ENCODE data around the gene ABITRAM.
"Not testable (repeated sequence)": the region's sequence is repeated elsewhere in the genome, so short reads cannot be mapped to it uniquely, and the experiment has no call there.

The ABITRAM gene, protein sequence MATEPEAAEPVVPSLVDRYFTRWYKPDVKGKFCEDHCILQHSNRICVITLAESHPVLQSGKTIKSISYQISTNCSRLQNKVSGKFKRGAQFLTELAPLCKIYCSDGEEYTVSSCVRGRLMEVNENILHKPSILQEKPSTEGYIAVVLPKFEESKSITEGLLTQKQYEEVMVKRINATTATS

DNA sequence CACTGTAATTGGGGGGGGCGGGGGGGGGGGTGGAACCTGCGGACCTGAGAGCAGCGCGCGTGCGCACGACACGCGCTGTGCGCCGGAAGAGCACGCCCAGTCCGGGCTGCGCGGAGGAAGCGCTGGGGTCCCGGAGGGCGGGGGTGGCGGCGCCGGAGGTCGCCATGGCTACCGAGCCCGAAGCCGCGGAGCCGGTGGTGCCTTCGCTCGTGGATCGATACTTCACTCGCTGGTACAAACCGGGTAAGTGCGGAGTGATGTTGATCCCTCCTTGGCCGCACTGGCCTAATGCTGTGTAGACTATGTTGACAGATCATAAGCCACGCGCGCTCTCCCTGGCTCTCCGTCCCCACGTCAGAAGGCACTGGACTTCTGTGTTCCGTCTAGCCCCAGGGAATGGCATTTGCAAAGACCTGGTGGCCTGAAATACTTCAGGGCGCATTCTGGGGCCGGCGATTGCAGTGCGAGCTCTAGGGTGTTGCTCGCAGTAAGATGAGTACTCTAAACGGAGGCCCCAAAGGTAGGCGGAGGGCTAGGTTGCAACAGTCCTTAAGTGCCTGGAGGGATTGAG lies at the start of gene ABITRAM:
ABITRAM (plus strand) TSS at position 78 of the 571 bp plus-strand sequence; CDS start at position 165, 87 bp downstream.
- peak; percentile 70 for DNase-seq (ENCODE audit: low read depth)

DNA sequence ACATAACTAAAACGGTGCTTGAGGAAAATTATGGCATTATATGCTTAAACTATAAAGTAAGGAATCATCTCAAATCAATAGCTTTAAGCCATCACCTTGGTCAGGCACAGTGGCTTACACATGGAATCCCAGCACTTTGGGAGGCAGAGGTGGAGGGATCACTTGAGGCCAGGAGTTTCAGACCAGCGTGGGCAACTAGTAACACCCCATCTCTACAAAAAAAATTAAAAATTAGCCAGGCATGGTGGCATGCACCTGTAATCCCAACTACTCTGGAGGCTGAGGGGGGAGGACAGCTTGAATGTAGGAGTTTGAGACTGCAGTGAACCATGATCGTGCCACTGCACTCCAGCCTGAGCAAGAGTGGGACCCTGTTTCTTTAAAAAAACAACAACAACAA lies 49.5 kb upstream of the ABITRAM start:
- no peak for DNase-seq (ENCODE audit: low read depth)

DNA sequence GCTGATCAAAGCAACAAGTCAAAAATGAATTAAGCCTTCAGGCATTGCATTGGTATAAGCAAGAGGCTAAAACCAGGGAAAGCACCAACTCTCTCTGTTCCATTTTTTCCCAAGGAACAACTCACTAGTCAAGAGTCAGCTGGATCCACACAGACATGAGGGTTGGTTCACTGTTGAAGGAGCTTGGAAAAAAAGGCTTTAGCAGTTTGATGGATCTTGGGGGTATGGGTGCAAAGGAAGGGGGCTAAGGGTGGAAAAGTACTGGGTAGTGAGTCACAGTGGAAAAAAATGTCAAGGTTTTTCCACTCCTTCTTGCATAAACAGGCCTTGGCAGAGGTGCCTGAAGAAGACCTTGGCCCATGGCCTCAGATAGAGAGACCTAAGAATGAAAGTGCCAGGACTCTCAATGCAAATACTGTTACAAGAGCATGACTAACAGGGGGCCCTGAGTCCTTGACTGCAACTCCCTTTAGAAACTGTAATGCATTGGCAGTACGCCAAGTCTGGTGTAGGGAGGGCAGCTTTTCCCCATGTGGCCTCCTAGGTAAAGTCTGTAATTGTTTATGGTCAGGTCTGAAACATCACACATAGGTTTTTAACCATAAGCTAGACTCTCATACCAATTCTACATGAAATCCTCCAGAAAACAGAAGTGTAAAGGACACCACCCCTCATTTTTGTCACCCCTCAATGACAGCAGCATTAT lies 48.4 kb upstream of the ABITRAM start:
- no peak for DNase-seq (ENCODE audit: low read depth)

DNA sequence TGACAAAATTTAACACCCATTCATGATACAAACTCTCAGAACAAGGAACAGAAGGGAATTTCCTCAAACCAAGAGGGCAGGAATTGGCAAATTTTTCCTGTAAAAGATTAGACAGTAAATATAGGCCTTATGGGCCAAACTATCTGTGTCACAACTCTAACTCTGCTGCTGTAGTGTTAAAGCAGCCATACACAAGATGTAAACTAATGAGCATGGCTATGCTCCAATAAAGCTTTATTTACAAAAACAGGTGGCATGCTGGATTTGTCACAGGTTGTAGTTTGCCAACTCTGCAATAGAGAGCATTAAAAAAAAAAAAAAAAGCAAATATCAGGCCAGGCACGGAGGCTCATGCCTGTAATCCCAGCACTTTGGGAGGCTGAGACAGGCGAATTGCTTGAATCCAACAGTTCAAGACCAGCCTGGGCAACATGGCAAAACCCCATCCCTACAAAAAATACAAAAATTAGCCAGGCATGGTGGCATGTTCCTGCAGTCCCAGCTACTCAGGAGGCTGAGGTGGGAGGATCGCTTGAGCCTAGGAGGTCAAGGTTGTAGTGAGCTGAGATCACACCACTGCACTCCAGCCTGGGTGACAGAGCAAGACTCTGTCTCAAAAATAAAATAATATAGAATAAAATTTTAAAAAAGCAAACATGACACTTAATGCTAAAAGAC lies 47.5 kb upstream of the ABITRAM start:
- not testable (repeated sequence) for DNase-seq (ENCODE audit: low read depth)

DNA sequence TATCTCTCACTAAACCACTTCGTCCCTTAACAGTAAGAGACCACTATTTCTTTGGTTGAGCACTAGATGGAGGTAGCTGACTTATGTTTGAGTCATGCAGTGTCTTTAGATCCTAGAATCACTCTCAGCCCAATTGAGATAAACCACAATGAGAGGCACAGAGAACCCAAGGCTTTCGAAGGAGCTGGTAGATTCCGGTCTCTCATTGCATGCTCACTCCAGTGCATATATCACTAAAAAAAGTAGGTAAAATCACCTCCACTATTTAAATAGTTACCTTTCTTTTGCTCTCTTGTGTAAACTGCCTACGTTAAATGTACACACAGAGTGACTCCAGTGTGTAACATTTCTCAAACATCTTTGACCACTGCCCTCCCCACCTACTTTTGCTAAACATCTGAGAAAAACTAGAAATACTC lies 44.5 kb upstream of the ABITRAM start:
- no peak for DNase-seq (ENCODE audit: low read depth)

DNA sequence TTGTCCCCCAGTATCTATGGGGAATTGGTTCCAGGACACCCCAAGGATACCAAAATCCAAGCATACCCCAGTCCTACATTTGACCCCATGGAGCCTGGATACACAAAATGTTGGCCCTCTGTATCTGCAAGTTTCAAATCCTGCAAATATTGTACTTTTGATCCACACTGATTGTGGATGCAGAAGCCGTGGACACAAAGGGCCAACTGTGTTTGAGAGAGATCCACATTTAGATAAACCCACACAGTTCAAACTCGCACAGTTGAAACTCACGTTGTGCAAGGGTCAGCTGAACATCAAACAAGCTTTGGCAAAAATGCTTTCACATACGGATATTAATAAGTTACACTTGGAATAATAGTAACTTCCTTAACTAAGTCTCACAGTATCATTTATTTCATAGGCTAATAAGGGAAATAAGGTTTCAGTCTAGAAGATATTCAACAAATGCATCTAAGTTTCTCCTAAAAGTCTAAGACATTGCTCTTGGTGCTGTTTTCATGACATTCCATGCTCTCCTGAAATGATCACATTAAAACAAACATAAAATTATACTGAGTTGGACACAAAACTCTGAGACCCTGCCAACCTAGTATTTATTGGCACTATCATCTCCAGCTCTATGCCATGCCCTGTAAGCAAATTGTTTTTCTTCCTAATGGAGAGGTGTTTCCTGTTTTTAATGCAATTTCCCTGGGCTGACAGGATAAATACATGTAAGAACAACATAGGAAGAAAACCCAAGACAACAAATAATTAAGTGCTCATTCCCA lies 39.8 kb upstream of the ABITRAM start:
- DNase-seq (ENCODE audit: low read depth) = no peak

DNA sequence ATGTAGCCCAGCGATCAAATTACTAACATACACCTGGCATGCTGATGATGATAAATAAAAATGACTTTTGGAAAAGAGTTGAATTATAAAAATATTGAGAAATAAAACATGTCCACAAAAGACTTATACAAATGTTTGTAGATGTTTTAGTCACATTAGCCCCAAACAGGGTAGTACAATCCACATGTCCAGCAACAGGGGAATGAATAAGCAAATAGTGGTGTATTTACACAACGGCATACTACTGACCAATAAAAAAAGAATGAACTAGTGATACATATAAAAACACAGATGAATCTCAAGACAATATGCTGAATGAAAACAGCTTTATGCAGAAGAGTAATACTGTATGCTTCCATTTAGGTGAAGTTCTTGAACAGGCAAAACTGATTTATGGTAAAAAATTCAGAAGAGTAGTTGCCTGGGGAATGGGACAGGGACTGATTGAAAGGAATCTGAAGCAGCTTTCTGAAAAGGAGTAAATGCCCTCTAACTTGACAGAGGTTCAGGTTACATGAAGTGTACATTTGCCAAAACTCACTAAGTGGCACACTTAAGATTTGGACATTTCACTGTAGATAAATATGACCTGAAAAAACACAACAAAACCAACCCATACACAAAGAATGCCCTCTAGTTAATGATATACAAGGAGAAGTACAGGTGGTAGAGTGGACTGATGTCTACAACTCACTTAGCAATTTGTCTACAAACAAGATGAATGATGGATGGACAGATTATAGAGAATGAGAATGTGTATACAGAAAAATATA lies 36.7 kb upstream of the ABITRAM start:
- DNase-seq (ENCODE audit: low read depth) = no peak

DNA sequence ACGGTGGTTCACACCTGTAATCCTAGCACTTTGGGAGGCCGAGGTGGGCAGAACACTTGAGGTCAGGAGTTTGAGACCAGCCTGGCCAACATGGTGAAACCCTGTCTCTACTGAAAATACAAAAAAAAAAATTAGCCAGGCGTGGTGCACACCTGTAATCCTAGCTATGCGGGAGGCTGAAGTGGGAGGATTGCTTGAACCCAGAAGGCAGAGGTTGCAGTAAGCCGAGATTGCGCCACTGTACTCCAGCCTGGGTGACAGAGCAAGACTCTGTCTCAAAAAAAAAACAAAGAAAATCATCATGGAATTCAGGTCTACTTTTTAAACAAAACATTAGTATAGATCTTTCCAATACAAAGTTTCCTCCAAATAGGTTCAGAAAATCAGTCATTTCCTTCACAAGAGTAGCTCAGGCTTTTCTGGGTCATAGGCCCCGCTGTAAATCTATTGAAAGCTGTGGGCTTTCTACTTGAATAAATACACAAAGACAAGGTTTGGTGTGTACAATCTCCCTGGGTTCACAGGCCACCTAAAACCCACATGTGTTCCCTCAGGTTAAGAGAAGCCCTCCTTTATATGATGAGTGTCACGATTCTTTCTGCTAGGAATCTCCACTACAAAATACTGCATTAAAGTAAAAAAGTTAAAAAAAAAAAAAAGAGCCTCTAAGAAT lies 35.0 kb upstream of the ABITRAM start:
- DNase-seq (ENCODE audit: low read depth) = not testable (repeated sequence)

DNA sequence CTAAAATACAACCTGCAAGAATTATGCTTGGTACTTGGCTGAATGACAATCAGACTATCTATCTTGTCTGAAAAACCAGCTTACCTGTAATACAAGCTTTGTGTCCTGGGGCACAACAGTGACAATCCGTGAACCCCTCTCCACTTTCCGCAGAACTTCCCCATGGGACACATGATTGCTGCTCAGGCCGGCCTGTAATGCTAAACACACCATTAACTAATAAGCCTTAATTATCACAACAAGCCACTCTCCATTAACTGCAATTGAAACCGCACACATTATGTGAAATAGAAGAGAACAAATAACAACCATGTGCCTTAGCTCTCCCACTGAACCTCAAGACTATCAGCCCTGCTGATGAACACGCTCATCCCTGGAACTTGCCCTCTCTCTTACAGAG lies 34.0 kb upstream of the ABITRAM start:
- no peak for DNase-seq (ENCODE audit: low read depth)

DNA sequence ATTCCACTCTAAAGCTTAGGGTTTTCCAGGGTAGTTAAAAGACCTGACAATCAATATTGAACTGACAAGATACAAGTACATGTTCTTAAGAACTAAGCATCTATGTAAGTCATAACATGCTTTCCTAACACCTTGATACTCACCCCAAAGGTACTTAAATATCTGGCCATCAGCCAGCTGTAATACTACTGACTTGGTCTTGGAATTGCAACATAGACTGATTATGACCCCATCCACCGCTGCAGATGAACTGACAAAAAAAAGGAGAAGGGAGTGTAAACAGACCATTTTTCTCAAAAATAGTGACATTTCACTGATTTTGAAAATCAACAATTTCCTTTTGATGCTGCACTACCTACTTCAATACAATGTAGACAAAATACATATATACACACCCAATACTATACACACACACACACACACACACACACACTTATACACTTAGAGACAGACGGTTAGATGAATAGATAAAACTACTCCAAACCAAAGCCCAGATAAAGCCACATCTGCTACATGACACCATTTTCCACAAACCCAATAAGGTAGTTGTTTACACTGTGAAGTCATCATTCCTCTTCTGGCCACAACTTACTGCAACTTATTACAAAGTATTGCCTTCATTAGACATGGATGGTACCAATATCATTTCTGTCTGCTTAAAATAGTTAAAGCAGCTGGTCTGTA lies 30.6 kb upstream of the ABITRAM start:
- no peak for DNase-seq (ENCODE audit: low read depth)

DNA sequence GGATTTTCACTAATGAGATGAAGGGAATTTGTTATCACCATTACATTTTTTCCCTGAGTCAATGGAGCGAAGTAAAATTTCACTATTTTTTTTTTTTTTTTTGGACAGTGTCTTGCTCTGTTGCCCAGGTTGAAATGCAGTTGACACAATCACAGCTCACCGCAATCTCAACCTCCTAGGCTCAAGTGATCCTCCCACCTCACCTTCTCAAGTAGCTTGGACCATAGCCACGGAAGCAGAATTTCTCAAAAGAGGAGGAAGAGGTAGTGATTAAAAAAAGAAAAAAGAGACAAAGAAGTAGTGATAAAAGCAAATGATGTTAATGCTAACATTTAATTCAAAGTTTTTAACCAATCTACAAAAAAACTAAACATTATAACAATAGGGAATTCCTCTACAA lies 30.0 kb upstream of the ABITRAM start:
- DNase-seq (ENCODE audit: low read depth) = no peak

DNA sequence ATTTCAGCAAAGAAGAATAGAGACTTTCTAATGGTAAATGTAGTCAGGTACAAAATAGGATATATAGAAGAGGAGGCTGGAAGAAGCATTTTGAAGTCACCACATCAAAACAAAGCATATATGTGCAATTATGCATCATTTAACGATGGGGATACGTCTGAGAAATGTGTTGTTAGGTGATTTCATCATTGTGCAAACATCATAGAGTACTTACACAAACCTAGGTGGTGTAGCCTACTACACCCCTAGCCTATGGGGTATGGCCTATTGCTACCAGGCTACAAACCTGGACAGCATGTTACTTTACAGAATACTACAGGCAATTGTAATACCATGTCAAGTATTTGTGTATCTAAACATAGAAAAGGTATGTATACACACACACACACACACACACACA lies 28.7 kb upstream of the ABITRAM start:
- no peak for DNase-seq (ENCODE audit: low read depth)

DNA sequence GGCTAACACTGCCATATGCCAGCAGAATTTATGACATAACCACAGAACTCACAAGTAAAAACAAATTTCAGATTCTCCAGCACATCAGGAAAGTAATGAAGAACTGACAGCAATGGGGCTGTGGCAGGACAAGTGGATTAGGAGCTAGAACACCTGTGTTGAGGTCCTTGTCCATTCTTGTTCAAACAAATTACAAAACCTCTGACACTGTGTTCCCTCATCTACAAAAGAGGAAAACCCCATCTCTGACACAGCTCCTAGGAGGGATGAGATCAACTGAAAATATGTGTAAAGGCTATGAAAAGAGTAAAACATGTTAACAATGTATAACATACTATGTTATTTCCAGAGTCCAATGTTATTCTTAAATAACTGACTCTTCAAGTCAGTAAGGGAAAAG lies 23.8 kb upstream of the ABITRAM start:
- DNase-seq (ENCODE audit: low read depth) = no peak

DNA sequence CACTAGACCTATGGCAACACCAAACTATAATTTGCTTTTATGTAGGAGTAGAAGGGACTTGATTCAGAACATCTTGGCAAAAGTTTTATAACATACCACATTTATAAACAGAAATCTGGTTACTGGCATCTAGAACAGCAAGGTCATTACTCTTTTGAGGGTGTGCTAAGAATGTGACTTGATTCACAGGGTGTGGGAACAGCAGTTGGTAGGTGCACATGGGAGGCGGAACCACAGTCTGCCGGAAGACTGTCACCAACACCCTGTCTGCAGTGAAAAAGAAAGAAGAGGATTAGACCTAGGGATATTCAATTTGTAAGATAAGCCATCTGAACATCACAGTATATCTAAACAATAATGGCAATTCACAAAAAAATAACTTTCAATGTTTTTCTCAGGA lies 23.3 kb upstream of the ABITRAM start:
- no peak for DNase-seq (ENCODE audit: low read depth)

DNA sequence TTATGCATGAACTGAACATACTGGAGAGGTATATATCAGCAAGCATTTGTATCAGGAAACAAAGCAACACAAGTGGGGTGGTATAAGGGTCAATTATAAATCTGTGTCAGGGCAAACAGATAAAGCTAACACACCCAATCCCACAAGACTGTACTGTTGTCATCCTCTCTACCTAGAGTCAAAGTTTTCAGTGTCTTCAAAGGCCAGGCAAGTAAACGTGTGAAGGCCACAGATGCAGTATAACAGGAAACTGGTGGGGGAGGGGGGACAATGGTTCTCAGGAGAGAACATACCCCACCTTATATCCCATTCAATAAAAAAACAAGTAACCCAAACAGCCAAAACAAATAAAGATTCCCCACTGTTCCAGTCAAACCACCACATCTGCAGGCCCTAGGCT lies 22.4 kb upstream of the ABITRAM start:
- DNase-seq (ENCODE audit: low read depth) = no peak

DNA sequence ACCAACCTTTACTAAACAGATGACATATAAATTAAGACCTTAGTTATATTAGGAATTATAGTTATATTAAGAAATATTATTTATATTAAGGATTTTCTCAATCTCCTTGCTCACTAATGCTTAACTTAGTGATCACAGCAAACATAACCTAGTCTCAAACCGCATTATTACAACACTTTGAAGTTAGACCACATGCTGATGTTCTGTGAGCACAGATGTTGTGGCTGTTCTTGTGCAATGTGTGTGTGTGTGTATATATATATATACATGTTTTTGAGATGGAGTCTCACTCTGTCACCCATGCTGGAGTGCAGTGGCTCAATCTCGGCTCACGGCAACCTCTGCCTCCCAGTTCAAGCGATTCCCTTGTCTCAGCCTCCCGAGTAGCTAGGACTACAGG lies 20.8 kb upstream of the ABITRAM start:
- no peak for DNase-seq (ENCODE audit: low read depth)

DNA sequence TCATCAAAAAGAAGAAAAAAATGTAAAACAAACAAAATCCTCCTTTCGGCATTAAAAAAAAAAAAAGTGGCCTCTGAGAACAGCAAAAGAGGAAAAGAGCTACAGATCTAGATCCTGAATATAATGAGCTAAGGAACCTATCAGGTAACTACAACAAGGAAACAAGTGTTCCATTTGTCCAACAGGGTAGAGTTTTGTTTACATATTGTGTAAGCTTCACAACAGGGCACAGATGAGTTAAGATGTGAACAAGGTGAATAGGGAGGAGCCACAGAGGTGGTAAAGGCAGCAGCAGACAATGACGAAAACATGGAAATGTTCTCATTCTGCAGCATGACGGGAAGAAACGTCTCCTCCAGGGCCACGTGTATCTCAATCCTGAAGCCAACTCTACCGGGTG lies 14.7 kb upstream of the ABITRAM start:
- no peak for DNase-seq (ENCODE audit: low read depth)

DNA sequence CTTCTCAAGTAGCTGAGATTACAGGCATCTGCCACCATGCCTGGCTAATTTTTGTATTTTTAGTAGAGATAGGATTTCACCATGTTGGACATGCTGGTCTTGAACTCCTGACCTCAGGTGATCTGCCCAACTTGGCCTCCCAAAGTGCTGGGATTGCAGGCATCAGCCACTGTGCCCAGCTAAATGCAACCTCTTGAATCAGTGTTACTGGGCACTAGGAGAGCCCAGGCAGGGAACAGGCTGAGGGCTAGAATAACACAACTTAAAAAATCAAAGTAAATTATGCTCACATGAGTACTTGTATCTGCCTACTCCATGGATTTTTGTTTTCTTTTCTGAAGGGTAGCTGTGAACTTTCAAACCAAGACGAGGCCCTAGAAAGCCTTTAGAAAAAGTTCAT lies 13.8 kb upstream of the ABITRAM start:
- DNase-seq (ENCODE audit: low read depth) = not testable (repeated sequence)

DNA sequence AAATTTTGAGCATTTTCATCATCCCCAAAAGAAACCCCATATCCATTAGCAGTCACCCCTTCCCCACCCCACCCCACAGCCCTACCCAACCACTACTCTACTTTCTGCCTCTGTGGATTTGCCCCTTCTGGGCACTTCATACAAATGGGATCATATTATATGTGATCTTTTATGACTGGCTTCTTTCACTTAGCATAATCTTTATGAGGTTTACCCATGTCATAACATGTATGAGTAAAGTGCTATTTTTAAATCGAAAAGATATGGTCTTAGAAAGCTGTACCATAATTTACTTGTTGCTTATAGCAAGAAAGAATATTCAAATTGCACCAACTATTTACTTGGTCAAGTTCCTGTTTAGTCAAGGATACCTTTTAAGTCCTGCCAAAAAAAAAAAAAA lies 13.0 kb upstream of the ABITRAM start:
- no peak for DNase-seq (ENCODE audit: low read depth)

DNA sequence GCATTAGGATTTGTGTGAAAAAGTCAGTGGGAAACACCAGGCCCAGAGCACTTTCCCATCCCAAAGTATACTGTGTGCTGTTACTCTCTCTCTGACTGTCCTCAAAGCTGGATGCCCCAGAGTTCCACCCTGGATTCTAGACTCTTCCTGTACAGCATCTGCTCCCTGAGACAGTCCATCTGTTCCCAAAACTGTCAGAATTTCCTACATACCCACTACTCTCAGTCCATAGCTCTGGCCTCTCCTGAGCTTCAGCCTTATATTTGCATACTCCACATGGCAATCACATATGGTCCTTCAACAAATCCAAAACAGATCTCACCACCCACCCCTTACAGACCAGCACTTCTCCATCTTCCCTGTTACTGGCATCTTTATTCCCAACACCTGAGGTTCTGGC lies 9.7 kb upstream of the ABITRAM start:
- DNase-seq (ENCODE audit: low read depth) = no peak
